Astrocyte of the cerebellum (primary cell): ENCODE measurements around the gene MGME1.

Source experiments
- DNase-seq: peaks from one replicate; pipeline ENCODE4 v3.0.0-alpha.2; 2011; ENCODE audit warnings: low read depth
- H3K4me3 ChIP-seq: 2 replicates; pipeline ENCODE4 v1.5.1; 2011; ENCODE audit warnings: mild to moderate bottlenecking, low read depth, low read length, moderate library complexity
- in situ Hi-C: cut with HindIII; loops from 2 replicates; pipeline ENCODE4 v1.10.0; 2017; ENCODE audit warnings: low sequenced_read_pairs
- TF ChIP-seq, protein P1 (sequence below): IDR thresholded peaks from 2 replicates; pipeline ENCODE4 v1.5.1; 2012; ENCODE audit warnings: low read length, low read depth, moderate library complexity, mild to moderate bottlenecking; ENCODE audit errors: missing control alignments

MGME1 gene

GRCh38 chr20:17928633-17929311 is 40.0 kb upstream of the MGME1 start:
- TF ChIP-seq, protein P1, sequence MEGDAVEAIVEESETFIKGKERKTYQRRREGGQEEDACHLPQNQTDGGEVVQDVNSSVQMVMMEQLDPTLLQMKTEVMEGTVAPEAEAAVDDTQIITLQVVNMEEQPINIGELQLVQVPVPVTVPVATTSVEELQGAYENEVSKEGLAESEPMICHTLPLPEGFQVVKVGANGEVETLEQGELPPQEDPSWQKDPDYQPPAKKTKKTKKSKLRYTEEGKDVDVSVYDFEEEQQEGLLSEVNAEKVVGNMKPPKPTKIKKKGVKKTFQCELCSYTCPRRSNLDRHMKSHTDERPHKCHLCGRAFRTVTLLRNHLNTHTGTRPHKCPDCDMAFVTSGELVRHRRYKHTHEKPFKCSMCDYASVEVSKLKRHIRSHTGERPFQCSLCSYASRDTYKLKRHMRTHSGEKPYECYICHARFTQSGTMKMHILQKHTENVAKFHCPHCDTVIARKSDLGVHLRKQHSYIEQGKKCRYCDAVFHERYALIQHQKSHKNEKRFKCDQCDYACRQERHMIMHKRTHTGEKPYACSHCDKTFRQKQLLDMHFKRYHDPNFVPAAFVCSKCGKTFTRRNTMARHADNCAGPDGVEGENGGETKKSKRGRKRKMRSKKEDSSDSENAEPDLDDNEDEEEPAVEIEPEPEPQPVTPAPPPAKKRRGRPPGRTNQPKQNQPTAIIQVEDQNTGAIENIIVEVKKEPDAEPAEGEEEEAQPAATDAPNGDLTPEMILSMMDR, result no peak
- H3K4me3 ChIP-seq, result no peak overlapping the region
- DNase-seq, result no peak
- in situ Hi-C loops, result no loop called here

- in situ Hi-C loops, result no loop called here
- TF ChIP-seq, protein P1, result no peak
- no peak overlapping the region for H3K4me3 ChIP-seq
- DNase-seq, result no peak
These were observed 37.3 kb upstream of the MGME1 start for GRCh38 chr20:17931513-17931912.

DNA sequence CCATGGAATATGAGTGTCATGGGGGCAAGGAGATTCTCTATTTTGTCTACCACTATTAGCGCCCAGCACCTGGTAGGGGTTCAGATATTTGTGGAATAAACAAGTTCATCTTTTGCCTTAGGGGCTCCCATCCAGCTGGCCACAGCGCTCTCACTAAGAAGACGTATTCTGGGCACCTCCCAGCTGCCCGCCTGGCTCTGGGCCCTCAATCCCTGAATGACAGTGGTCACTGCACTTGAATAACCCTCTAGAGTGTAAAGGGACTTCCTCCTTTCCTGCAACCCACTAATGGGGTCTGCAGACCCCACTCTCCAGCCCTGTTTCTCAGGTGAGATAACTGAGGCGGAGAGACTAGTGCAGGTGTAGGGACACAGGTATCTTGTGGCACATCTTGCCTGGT is 36.4 kb upstream of the MGME1 start:
- DNase-seq, result no peak
- in situ Hi-C loops, result no loop called here
- TF ChIP-seq, protein P1, result no peak

DNA sequence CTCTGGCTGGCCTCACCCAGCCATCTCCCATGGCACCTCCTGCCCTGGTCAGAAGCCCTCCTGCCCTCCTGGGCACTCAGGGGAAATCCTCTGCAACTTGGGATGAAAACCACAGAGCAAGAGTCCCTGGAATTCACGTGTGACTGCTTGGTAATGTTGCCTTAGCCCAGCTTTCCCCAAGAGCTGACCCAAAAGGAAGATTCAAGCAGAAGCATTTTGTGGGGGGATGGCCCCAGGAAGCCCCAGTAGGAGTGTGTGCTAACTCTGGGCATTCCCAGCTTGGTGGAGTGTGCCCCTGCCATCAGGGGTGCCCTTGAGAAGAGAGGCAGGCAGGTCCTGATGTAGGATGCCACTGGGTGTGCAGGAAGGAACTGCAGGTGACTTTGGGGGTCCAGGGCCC is 35.7 kb upstream of the MGME1 start:
- in situ Hi-C loops, result no loop called here
- DNase-seq, result no peak
- TF ChIP-seq, protein P1, result no peak
- H3K4me3 ChIP-seq, result no peak overlapping the region

More for the DNA sequence above, 36.4 kb upstream of the MGME1 start:
- H3K4me3 ChIP-seq, result no peak overlapping the region

DNA sequence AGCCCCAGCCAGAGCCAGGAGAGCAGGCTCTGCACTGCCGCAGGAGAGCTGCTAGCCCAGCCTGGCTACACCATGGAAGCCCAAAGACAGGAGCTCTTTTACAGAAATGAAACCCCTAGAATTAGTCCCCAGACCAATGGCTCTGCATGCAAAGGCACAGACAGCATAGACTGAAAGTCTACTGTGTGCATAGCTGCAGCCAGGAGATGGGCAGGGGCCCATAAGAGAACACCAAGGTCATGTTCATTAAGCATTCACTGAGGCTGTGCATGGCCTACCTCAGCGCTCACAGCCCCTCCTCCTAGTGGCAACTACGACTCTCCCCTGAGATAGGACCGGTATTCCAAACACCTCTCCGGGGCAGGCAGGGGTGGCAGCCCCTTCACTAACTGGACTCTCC is 35.1 kb upstream of the MGME1 start:
- DNase-seq, result no peak
- TF ChIP-seq, protein P1, result no peak
- H3K4me3 ChIP-seq, result no peak overlapping the region
- in situ Hi-C loops, result no loop called here

DNA sequence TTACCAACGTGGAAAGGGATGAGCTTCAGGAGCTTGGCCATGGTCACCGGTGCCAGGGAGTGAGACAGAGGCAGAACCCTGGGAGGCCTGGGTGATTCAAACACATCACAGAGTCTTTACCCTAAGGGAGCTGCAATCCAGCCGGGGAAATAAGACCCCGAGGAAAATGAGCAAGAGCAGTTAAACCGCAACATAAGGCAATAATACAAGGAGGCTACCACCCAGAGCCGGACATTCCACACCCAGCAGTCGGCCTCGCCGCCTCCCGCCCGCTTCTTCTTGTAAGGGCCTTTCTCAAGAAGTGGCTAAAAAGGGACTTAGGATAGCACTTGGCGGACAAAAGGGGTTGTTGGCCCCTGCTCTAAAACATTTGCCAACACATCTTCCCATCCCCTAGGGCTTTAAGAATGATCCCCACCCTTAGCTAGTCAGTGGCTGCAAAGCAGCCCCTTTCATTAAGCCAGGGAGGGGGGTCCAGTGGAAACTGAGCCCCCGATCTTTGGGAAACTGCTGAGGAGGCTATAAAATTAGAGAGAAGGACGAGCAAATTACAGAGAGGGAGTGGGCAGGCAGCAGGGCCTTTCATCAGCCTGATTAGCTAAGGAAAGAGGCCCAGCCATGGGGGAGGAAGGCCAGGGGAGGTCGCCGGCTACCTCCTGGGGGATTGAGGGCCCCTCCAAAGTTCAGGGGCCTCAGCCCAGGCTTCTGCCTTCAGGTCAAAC is 34.5 kb upstream of the MGME1 start:
- peak; percentile 82 for DNase-seq
- in situ Hi-C loops, result no loop called here
- no peak overlapping the region for H3K4me3 ChIP-seq
- TF ChIP-seq, protein P1, result no peak
